GM21515 (cell line): ENCODE data around the gene IL17B.
"Not testable (repeated sequence)": the region's sequence is repeated elsewhere in the genome, so short reads cannot be mapped to it uniquely, and the experiment has no call there.

ENCODE experiments used
- ATAC-seq: cut with Tn5 transposase; IDR thresholded peaks from one replicate; pipeline ENCODE4 v1.9.1; 2021; ENCODE audit not compliant: unreplicated experiment

IL17B gene

GRCh38 chr5:149403923-149404745 lies 25.0 kb upstream of the IL17B start:
- no peak for ATAC-seq

- no peak for ATAC-seq
These were observed 23.2 kb upstream of the IL17B start for GRCh38 chr5:149402291-149402690.

GRCh38 chr5:149401051-149401450 lies 22.0 kb upstream of the IL17B start:
- no peak for ATAC-seq

GRCh38 chr5:149400304-149400703 lies 21.2 kb upstream of the IL17B start:
- ATAC-seq: no peak

- ATAC-seq: no peak
These were observed 20.7 kb upstream of the IL17B start for GRCh38 chr5:149399775-149400174.

- not testable (repeated sequence) for ATAC-seq
These were observed 19.7 kb upstream of the IL17B start for GRCh38 chr5:149398747-149399266.

GRCh38 chr5:149397530-149397929 lies 18.4 kb upstream of the IL17B start:
- no peak for ATAC-seq

- ATAC-seq: not testable (repeated sequence)
These were observed 15.9 kb upstream of the IL17B start for GRCh38 chr5:149394996-149395395.

GRCh38 chr5:149392718-149393117 lies 13.6 kb upstream of the IL17B start:
- no peak for ATAC-seq

GRCh38 chr5:149391524-149391923 lies 12.4 kb upstream of the IL17B start:
- ATAC-seq: no peak

- not testable (repeated sequence) for ATAC-seq
These were observed 12.0 kb upstream of the IL17B start for GRCh38 chr5:149391076-149391475.

- ATAC-seq: no peak
These were observed 10.7 kb upstream of the IL17B start for GRCh38 chr5:149389552-149390495.

GRCh38 chr5:149388498-149389190 lies 9.6 kb upstream of the IL17B start:
- no peak for ATAC-seq

GRCh38 chr5:149387982-149388381 lies 8.9 kb upstream of the IL17B start:
- no peak for ATAC-seq

GRCh38 chr5:149387081-149387631 lies 8.1 kb upstream of the IL17B start:
- no peak for ATAC-seq

- ATAC-seq: no peak
These were observed 7.1 kb upstream of the IL17B start for GRCh38 chr5:149386166-149386565.

GRCh38 chr5:149383399-149383798 lies 4.3 kb upstream of the IL17B start:
- ATAC-seq: no peak

- ATAC-seq: no peak
These were observed 3.6 kb upstream of the IL17B start for GRCh38 chr5:149382517-149383220.

- peak; percentile 85 for ATAC-seq
These were observed 2.9 kb upstream of the IL17B start for GRCh38 chr5:149381986-149382338.
